Muscle of arm (tissue), 12 donors: ENCODE results near the gene VENTX. TPM values are rescaled to one million over a fixed set of nuclear protein-coding genes. Genes with fewer than 3 reads are reported as not detected.
"Not testable (repeated sequence)": the region's sequence is repeated elsewhere in the genome, so short reads cannot be mapped to it uniquely, and the experiment has no call there.

ENCODE experiments used
- DNase-seq: peaks from one replicate; pipeline ENCODE4 v3.0.0-alpha.2; 2013
- polyA plus RNA-seq, 12 donors: library from polyadenylated mRNA; unstranded; fragments of 120-200 nt; gene quantifications; one replicate each; pipeline ENCODE4 v1.2.1, GENCODE V29; 2013; ENCODE audit not compliant: insufficient read length in 12 of 12

The VENTX gene
- polyA plus RNA-seq, 12 donors: 0.15 to 0.43 (median 0.19) TPM; not detected in 2

DNA sequence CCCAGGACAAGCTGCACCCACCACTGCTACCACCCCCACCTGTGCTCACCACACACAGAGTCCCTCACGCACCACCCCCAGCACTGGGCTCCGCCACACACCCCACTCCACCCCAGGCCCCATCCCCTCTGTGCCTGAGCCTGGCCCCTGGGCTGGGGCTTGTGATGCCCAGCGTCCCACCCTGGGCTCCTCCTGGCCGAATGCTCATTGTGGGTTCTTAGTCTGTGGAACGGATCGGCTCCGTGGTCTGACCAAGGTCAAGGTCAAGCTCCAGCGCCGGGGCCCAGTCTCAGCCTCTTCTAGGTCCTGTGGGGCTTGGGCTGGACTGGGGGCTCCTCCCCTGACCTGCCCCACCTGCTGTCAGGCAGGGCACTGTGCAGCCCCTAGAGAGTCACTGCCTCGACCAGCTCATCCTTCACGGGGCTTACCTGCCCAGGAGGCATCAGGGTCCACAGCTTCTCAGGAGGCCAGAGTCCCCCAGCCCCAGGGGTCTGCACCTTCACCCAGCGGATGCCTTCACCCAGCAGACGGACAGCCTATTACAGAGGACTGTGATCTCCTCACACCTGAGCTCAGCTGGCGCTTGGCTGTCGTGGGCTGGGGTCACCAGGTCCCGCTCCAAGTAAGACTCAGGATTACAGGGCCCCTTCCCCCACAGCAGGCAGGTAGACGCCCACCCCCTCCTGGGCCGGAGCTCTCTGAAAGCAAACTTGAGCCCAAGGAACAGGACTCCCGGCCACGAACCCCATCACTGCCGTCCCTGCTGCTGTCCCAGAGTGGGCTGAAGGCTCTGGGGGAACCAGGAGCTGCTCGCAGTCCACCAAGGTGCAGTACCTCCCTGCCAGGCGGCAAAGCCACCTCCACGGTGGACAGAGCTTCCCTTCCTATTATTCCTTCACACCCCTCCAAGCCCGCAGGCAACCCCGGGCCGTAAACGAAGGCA is 22.9 kb upstream of the VENTX start:
- no peak for DNase-seq

DNA sequence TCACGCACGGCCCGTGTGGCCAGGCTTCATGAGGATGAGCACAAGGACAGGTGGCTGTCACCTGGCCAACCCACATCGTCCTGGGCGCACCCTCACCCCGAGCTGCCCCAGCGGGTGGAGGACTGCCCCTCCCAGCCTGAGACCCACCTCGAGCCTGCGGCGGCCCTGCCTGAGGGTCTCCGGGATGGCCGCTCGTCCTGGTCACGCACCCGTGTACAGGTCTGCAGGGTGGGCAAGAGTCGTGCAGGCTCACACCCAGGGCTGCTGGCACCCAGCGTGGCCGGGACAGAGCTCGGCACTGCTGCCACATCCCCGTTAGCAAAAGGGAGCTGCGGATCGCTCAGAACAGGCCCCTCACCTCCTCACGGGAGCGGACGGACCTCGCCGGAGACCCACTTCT is 22.1 kb upstream of the VENTX start:
- no peak for DNase-seq

DNA sequence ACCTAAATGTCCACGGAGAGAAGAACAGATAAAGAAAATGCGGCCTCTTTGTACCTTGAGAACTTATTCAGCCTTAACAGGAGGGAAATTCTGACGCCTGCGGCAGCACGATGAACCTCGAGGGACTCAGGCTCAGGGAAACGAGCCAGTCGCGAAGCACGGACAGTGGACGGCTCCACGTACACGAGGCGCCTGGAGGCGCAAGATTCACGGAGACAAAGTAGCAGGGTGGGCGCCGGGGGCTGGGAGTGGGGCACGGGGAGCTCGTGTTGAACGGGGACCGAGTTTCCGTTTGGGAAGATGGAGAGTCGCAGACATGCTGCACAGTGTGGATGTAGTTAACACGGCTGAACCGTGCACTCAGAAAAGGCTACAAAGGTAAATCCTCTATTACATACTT is 20.9 kb upstream of the VENTX start:
- DNase-seq: no peak

DNA sequence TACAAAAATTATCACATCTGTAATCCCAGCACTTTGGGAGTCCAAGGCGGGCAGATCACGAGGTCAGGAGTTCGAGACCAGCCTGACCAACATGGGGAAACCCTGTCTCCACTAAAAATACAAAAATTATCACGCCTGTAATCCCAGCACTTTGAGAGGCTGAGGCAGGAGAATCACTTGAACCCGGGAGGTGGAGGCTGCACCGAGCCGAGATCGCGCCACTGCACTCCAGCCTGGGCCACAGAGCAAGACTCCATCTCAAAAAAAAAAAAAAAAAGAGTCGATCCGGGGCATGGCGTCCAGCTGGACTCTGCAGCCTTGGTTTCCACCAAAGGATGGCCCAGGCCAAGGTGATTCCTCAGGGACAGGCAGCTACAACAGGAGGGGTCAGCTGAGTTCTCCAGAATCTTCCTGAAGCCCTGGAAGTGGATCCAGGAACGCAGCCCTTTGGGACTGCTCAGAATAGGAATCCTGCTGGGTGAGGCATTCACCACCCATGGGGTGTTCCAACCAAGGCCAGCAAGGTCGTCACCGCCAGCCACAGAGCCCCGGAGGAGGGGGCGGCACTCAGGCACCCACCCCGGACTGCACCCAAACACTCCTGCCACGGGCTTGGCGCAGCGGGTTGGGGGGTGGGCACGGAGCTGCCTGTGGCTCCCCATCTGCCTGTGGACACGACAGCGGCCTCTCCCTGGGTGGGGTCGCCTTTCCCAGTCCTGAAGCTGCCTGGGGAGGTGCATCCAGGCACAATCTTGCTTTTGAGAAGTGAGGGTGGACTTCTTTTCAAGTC is 19.7 kb upstream of the VENTX start:
- no peak for DNase-seq

DNA sequence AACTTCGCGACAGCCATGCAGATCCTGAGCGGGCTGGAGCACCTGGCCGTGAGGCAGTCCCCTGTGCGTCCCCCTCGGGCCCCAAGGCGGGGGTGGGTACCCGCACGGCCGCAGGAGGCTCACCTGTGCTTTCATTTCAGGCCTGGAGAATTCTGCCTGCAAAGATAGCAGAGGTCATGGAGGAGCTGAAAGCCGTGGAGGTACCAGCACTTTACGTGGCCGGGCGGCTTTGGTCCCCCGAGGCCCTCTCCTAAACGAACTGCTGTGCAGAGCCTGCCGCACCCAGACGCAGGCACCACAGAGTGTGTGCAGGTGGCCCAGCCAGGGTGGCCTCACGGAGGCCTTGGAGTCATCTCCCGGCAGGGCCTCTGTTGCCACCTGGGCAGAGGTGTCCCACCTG is 18.8 kb upstream of the VENTX start:
- DNase-seq: no peak

DNA sequence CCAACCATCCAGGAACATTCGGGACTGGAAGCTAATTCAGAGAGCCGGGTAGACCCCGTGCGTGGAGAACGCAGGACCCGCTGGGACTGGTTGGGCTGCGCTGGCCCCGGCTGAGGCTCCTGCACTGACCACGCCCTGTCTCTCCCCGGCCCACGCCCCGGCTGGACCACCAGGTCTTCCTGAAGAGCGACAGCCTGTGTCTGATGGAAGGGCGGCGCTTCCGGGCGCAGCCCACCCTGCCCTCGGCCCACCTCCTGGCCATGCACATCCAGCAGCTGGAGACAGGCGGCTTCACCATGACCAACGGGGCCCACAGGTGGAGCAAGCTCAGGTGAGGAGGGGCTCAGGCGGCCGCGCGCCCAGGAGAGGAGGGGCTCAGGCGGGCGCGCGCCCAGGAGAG is 17.9 kb upstream of the VENTX start:
- DNase-seq: no peak

DNA sequence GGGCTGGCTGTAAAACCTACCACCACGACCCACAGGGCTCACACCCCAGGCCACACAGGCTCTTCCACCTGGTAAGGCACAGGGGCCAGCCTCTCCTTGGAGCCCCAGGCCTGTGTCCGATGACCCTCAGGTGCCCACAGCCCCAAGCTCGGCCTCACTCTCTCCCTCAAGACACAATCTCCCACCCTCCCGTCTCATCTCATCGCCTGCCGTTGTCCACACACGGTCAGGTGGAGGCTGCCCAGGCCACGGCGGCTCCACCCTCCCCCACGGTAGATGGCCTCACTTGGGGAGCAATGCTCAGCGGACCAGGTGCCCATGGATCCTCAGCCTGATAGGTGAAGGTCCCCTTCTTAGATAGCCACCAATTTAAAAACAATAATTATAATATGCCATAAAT is 16.3 kb upstream of the VENTX start:
- no peak for DNase-seq

DNA sequence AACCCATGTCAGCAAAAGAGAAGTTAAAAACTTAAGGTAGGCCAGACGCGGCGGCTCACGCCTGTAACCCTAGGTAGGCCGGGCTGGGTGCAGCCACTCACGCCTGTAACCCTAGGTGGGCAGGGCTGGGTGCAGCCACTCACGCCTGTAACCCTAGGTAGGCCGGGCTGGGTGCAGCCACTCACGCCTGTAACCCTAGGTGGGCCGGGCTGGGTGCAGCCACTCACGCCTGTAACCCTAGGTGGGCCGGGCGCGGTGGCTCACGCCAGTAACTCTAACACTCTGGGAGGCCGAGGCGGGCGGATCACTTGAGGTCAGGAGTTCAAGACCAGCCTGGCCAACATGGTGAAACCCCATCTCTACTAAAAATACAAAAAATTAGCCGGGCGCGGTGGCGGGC is 15.9 kb upstream of the VENTX start:
- not testable (repeated sequence) for DNase-seq

DNA sequence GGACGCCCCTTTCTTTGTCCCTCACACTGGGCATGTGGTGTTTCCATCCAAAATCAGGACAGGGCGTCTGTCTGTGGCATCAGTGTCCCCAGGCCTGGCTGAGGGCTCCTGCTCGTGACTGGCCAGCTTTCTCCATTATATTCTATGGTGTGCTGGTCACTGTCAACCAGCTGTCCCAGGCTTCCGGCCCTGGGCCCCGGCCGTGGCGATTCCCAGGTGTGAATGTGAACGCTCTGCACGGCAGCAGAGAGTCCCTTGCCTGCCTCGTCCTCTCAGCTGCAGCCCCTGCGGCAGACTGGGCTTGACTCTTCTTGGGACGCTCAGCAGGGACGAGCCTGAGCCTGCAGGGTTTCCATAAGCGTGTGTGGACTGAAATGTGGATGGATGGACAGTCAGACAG is 13.6 kb upstream of the VENTX start:
- no peak for DNase-seq

DNA sequence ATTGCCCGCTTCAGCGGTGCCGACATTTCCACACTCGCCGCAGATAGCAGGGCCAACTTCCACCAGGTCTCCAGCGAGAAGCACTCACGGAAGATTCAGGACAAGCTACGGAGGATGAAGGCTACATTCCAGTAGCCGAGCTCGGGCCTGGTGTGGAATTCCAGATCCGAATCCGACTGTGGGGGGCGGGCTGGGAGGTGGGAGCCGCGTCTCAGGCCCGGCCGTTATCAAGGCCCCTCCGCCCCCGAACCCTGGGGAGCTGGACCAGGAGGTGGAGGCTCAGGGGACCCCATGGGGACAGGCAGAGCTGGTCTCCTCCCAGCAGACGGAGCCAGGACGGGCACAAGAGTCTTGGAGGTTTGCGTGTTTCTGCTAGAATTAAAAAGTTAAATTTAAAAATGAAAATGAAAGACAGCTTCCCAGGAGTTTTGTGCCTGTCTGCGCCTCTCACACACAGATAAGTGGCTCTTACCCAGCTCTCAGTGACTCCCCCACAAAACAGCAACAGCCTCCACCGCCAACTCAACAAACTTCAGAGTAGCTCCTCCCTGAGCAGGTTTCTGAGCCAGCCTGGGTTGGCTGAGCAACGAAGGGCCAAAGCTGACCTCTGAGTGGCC is 12.8 kb upstream of the VENTX start:
- DNase-seq: no peak

DNA sequence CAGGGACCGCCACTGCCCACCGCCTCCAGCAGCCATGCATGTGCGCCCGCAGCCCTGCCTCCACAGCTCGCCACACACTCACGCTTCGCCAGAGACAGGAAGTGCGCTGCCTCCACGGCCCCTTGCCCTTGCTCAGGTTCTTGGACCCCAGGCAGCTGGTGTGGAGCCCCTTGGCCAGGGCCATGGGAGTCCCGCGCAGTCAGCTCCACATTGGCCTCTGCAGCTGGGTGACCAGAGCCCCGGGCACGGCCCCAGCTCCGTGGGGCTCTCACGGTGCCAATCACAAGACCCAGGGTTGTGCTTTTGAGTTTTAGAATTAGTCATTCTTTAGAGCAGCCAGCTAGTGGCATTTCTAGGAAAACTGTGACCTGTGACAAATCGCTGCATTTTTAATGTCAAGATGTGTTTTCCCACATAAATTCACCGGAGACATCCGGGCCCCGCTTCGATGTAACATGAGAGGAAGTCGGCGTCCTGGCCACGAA is 11.9 kb upstream of the VENTX start:
- no peak for DNase-seq

DNA sequence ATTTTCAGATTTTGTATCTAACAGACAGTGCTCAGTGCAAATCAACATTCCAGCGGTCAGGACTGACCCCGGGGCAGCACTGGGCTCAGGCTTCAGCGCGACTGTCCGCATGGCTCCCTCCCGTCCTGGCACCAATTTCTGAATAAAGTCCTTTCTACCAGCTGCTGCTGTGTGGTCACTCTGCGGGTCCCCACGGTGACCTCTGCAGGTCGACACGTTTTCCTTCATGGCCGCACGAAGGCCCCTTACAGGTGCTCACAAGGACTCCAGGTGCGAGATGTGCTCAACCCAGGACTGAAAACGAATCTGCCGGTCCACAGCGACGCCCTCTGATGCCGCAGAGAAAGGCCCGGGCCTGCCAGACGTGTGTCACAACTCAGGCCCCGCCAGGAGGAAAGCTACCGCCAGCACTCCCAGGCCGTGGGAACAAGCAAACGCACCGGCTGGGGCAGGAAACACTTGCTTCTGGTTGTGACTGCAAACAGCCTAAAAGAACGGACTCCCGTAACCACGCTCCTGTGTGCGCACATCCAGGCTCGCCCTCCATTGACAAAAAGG is 11.3 kb upstream of the VENTX start:
- DNase-seq: no peak

DNA sequence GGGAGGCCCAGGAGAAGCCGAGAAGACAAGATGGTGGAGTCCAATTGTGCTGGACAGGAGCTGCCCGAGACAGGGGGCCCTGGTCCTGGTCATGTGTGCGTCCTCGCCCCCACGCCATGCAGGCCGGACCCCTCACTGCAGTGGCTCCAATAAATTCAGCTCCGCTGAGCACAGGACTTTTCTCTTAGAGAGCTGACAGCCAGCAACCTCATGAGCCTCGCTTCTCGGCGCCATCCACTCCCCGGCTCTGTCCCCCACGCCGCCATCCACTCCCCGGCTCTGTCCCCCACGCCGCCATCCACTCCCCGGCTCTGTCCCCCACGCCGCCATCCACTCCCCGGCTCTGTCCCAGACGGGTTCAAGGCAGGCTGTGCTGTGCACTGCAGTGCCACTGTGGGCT is 10.4 kb upstream of the VENTX start:
- no peak for DNase-seq

DNA sequence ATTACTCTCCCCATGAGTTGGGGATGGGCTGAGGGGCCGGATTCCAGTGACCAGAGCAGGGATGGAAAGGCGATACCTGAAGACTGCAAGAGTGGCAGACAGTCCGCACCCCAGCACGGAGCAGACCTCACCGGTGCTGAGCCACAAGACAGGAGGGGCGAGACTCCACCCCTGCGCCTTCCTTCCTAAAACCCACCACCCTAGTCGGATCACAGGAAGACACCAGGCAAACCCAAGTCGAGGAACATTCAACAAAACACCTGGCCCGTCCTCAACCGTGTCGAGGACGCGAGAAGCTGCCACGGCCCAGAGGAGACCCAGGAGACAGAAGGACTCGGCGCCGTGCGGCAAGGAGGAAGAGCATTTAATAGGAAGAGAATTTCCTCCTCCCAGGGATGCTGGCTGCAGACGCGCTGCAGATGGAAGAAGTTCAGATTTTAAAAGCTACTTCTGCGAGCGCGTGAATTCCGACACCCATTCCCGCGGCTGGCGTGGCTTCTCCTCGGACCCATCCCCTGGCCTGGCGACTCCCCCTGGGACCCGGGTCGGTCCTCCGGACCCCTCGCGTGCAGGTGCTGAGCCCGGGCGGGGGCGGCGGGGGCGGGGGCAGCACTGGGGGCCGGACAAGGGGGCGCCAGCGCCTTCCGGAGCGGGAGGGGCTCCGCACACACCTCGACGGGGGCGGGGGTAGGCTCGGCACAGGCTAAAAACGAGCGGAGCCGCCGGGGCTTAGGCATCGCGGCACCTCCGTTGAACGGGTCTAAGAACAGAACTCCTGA is 8.2 kb upstream of the VENTX start:
- no peak for DNase-seq

DNA sequence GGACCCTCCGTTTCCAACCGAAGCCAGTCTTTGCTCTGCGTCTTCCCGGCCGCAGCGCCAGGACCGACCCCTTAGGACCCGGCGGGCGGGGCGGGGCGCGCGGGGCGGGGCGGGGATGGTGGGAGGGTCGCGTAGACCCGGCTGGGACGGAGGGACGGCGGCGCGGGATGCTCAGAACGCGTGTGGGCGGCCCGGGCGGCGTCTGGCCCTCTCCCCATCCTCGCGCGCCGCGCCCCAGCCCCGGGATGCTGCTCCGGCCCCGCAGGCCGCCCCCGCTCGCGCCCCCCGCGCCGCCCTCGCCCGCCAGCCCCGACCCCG is 7.7 kb upstream of the VENTX start, which contains the start of gene UTF1:
TSS of gene UTF1 (plus strand) at position 174 of the 318 bp plus-strand sequence. CDS start at position 246, 72 bp downstream.
- no peak for DNase-seq

DNA sequence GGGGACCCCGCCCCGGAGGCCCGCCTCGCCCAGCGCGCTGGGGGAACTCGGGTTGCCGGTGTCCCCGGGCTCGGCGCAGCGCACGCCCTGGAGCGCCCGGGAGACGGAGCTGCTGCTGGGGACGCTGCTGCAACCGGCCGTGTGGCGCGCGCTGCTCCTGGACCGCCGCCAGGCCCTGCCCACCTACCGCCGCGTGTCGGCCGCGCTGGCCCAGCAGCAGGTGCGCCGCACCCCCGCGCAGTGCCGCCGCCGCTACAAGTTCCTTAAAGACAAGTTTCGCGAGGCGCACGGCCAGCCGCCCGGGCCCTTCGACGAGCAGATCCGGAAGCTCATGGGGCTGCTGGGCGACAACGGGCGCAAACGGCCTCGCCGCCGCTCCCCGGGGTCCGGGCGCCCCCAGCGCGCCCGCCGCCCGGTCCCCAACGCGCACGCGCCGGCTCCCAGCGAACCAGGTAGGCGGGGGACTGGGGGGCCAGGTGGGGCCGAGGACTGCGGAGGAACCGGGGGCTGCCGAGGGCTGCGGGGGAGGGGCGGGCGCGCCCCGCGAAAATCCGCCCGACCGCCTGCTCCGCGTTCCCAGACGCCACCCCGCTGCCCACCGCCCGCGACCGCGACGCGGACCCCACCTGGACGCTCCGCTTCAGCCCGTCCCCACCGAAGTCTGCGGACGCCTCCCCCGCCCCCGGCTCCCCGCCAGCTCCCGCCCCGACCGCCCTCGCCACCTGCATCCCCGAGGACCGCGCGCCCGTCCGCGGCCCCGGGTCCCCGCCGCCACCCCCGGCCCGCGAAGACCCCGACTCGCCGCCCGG is 7.1 kb upstream of the VENTX start:
- no peak for DNase-seq

DNA sequence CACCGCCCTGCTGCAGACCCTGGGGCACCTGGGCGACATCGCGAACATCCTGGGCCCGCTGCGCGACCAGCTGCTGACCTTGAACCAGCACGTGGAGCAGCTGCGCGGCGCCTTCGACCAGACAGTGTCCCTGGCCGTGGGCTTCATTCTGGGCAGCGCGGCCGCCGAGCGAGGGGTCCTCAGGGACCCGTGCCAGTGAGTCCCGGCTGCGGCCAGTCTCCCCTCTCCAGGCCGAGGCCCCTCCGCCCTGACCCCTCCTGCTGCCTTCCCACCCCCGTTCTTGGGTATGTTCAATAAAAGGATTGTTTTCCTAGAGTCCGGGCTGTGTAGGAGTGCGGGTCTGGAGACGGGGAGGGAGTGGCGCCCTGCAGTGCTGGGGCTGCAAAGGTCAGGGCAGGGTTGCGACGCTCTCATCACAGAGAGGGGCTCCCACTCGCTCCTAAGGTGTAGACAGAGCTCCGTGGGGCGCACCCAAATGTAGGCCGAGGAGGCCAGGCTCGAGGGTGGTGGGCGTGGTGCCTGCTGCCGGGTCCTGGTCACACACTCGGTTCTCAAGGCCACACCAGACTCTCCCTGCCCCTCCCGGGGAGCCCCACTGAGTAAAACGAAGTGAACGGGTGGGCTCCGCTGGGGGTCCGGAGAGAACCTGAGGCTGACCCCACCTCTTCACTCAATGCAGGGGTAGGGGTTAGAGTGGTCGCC is 6.3 kb upstream of the VENTX start:
- no peak for DNase-seq

DNA sequence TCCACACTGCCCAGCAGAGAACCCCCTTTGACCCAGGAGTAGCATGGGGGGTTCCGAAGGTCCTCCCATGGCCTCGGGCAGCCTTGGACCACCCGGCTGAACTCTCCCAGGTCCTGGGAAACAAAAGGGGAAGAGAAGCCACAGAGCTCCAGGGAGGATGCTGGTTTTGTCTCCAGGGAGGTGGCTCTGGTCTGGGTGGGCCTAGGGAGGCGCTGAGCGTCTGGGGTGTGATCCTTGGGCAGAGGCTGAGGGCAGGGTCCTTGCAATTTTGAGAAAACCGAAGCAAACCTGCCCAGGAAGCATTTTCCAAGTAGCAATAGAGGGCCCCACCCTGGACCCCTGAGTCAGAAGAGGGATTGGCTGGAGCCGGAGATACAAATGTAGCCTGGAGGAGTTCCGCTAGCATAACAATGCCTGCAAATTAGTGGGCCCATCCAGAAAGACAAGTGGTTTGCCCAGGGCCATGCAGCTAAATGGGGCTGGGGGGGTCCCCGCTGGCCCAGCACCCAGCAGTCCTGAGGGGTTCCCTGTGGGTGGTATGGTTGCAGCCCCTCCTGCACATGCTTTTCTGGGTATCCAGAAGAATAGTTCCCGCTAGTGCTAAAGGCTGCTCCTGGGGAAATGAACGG is 5.6 kb upstream of the VENTX start:
- no peak for DNase-seq

DNA sequence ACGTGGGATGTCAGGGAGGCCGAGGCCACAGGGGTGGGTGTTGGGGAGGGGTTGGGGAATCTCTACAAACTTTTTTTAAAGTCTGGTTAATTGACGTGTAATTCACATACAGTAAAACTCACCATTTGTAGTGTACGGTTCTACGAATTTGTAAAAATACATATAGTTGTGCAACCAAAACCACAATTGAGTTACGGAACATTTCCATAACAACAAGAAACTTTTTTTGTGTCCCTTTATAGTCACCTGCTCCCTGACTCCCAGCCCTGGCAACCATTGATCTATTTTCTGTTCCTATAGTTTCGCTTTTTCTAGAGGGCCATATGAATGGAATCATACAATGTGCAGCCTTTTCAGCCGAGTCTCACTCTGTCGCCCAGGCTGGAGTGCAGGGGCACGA is 2.9 kb upstream of the VENTX start:
- DNase-seq: not testable (repeated sequence)
